Vagina (tissue), 2 donors: ENCODE data around the gene CETP.

Source experiments
- CTCF ChIP-seq, 3 experiments: fragments of 450-650 bp in 2 of 3; fragments of 200-600 bp in 1 of 3; sonication (generic) in 1 of 3; IDR thresholded peaks; one replicate each; pipeline ENCODE4 v1.5.1; 2017 to 2019; ENCODE audit warnings: antibody characterized with exemption in 3 of 3, mild to moderate bottlenecking in 2 of 3, moderate library complexity in 2 of 3
- POLR2A ChIP-seq, 2 donors: fragments of 450-650 bp; IDR thresholded peaks; one replicate each; pipeline ENCODE4 v1.6.1; 2017; ENCODE audit warnings: antibody characterized with exemption in 2 of 2, mild to moderate bottlenecking in 2 of 2, moderate library complexity in 2 of 2

DNA sequence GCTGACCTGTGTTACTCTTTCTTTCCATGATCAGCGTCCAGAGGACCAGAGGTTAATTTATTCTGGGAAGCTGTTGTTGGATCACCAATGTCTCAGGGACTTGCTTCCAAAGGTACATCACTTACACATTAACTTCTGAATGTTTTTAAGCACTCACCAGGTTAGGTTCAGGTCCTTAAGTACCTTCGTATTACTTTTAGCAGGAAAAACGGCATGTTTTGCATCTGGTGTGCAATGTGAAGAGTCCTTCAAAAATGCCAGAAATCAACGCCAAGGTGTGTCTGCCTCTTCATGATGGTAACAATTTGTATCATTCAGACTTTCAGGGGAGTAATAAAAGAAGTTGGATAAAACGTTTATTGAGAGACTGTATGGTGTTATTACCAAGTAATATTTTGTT, 26.5 kb upstream of the CETP start:
- TF ChIP-seq CTCF (IDR thresholded peaks at IDR 0.05) (no peak), POLR2A (IDR thresholded peaks at IDR 0.05) (no peak)
